Body of pancreas (tissue), 4 donors: ENCODE results near the gene FEM1B. TPM values are rescaled to one million over a fixed set of nuclear protein-coding genes. Genes with fewer than 3 reads are reported as not detected.

Source experiments
- ATAC-seq: fragments of 150-250 bp; one replicate; pipeline ENCODE4 v1.9.1; 2016
- DNase-seq, 4 donors: peaks; one replicate each; pipeline ENCODE4 v3.0.0-alpha.2; 2019
- H3K27ac ChIP-seq, 4 donors: fragments of 200-600 bp; sonication (generic); 1 replicate in 3 of 4; 2 replicates in 1 of 4; pipeline versions ENCODE4 v1.5.1 to v1.6.1; 2016 to 2019; ENCODE audit warnings: mild to moderate bottlenecking in 1 of 4, mixed read lengths in 1 of 4, moderate library complexity in 1 of 4
- H3K27me3 ChIP-seq, 2 donors: fragments of 200-600 bp; sonication (generic); one replicate each; pipeline ENCODE4 v1.6.0; 2016; ENCODE audit warnings: mild to moderate bottlenecking in 1 of 2
- H3K36me3 ChIP-seq, 2 donors: fragments of 200-600 bp; sonication (generic); replicated peaks in 1 of 2; 2 replicates each; pipeline ENCODE4 v1.5.1; 2016; ENCODE audit warnings: low read depth in 2 of 2; ENCODE audit not compliant: insufficient read depth in 1 of 2
- H3K4me1 ChIP-seq: fragments of 200-600 bp; sonication (generic); one replicate; pipeline ENCODE4 v1.6.0; 2016
- H3K4me3 ChIP-seq, 2 donors: fragments of 200-600 bp; sonication (generic); 1 replicate in 1 of 2; 2 replicates in 1 of 2; pipeline ENCODE4 v1.5.1; 2016 to 2019
- H3K9me3 ChIP-seq, 3 donors: fragments of 200-600 bp; sonication (generic); 1 replicate in 2 of 3; 2 replicates in 1 of 3; pipeline ENCODE4 v1.5.1; 2016
- CTCF ChIP-seq, 7 experiments: fragments of 450-650 bp in 4 of 7; fragments of 200-600 bp in 3 of 7; sonication (generic) in 3 of 7; IDR thresholded peaks; one replicate each; pipeline ENCODE4 v1.5.1; 2016 to 2019; ENCODE audit warnings: antibody characterized with exemption in 7 of 7
- POLR2A ChIP-seq, 3 donors: fragments of 450-650 bp; IDR thresholded peaks; one replicate each; pipeline ENCODE4 v1.6.1; 2016; ENCODE audit warnings: antibody characterized with exemption in 3 of 3, mild to moderate bottlenecking in 2 of 3
- WGBS, 2 donors: methylation state at CpG; one replicate each; pipeline ENCODE4 v1.1.5; 2017; 5-methylcytosine and 5-hydroxymethylcytosine counted together
- intact Hi-C: fragments of 100-400 bp; cut with DNase I; formaldehyde crosslinking; loops from one replicate; pipeline ENCODE4 v1.15.1; 2023
- total RNA-seq, 2 donors: library from RNA; depleted of rRNA; stranded (reverse); fragments of >200 nt; gene quantifications; one replicate each; pipeline ENCODE4 v1.1.0, GENCODE V29; 2016

The FEM1B gene
- total RNA-seq, 2 donors from 2014 or later = 10.5 to 19.7 TPM

GRCh38 chr15:68303560-68304436 lies 26.3 kb downstream of the FEM1B start:
- H3K27ac ChIP-seq = no peak overlapping the region
- no peaks in the 10 kb centered on the region for H3K4me1 ChIP-seq
- no peaks in the 10 kb centered on the region for H3K36me3 ChIP-seq
- WGBS, 2 donors = 73 to 74% methylated on average over 13 to 14 of the region's 15 CpGs
- ATAC-seq (no peak), DNase-seq (peak in 1 of 4 donors; percentile 2)
- TF ChIP-seq CTCF (IDR thresholded peaks at IDR 0.05) = no peak
- no peak overlapping the region for H3K4me3 ChIP-seq
- H3K9me3 ChIP-seq = no peaks in the 10 kb centered on the region
- no peaks in the 10 kb centered on the region for H3K27me3 ChIP-seq
- intact Hi-C loops = loop anchor here (5.0 to 10.0 kb wide), 2 partner anchors 79 to 251 kb away; no protein-coding TSS in a partner anchor

GRCh38 chr15:68304589-68305337 lies 27.2 kb downstream of the FEM1B start:
- no peaks in the 10 kb centered on the region for H3K27me3 ChIP-seq
- H3K36me3 ChIP-seq = no peaks in the 10 kb centered on the region
- no peaks in the 10 kb centered on the region for H3K4me1 ChIP-seq
- intact Hi-C loops = loop anchor here (5.0 to 10.0 kb wide), 2 partner anchors 78 to 250 kb away; no protein-coding TSS in a partner anchor
- DNase-seq (peak in 1 of 4 donors; percentile 1), ATAC-seq (no peak)
- H3K4me3 ChIP-seq = no peak overlapping the region
- no peak overlapping the region for H3K27ac ChIP-seq
- no peaks in the 10 kb centered on the region for H3K9me3 ChIP-seq
- 69 to 77% methylated on average over 14 to 15 of the region's 15 CpGs for WGBS, 2 donors
- no peak for TF ChIP-seq POLR2A (IDR thresholded peaks at IDR 0.05)
- TF ChIP-seq CTCF (IDR thresholded peaks at IDR 0.05) = no peak

- ATAC-seq = no peak
- no peaks in the 10 kb centered on the region for H3K36me3 ChIP-seq
- no peaks in the 10 kb centered on the region for H3K9me3 ChIP-seq
- H3K4me3 ChIP-seq = no peak overlapping the region
- 62 to 63% methylated on average over 6 of the region's 6 CpGs for WGBS, 2 donors
- DNase-seq = peak in 1 of 4 donors; percentile 1
- no peak for TF ChIP-seq CTCF (IDR thresholded peaks at IDR 0.05)
- TF ChIP-seq POLR2A (IDR thresholded peaks at IDR 0.05) = no peak
- H3K4me1 ChIP-seq = peaks cover 5% of the 10 kb centered on the region
- H3K27me3 ChIP-seq = no peaks in the 10 kb centered on the region
- intact Hi-C loops = loop anchor here (10.0 kb wide), 1 partner anchor 249 kb away; no protein-coding TSS in a partner anchor
- H3K27ac ChIP-seq = no peak overlapping the region
Measured at GRCh38 chr15:68305420-68305871, 27.9 kb downstream of the FEM1B start.

- Histone ChIP-seq H3K9me3 (no peaks in the 10 kb centered on the region), H3K4me3 (no peak overlapping the region), H3K4me1 (peaks cover 12% of the 10 kb centered on the region), H3K27me3 (no peaks in the 10 kb centered on the region), H3K36me3 (no peaks in the 10 kb centered on the region), H3K27ac (no peak overlapping the region)
- TF ChIP-seq POLR2A (IDR thresholded peaks at IDR 0.05) (no peak), CTCF (IDR thresholded peaks at IDR 0.05) (no peak)
- ATAC-seq (no peak), DNase-seq (peak in 1 of 4 donors; percentile 0)
- WGBS, 2 donors = 52 to 59% methylated on average over 12 to 14 of the region's 14 CpGs
- intact Hi-C loops = loop anchor here (10.0 kb wide), 1 partner anchor 247 kb away; no protein-coding TSS in a partner anchor
Measured at GRCh38 chr15:68307131-68307928, 29.8 kb downstream of the FEM1B start.
